Posterior vena cava (tissue), 2 donors: ENCODE results near the gene OST4. TPM values are rescaled to one million over a fixed set of nuclear protein-coding genes. Genes with fewer than 3 reads are reported as not detected.
"Not testable (repeated sequence)": the region's sequence is repeated elsewhere in the genome, so short reads cannot be mapped to it uniquely, and the experiment has no call there.

Experiments used
- DNase-seq: peaks from one replicate; pipeline ENCODE4 v3.0.0-alpha.2; 2020; ENCODE audit warnings: low spot score
- intact Hi-C, 2 donors: fragments of 100-400 bp; cut with DNase I; formaldehyde crosslinking; loops; one replicate each; pipeline versions ENCODE4 v1.14.1 to v1.14.2; 2022 to 2023
- total RNA-seq, 2 donors: library from RNA; stranded (reverse); fragmentation: NEBNext Ultra II Directional; extraction: Animal tissue kit (Norgen Biotek cat#: 25700); gene quantifications; one replicate each; pipeline ENCODE4 v1.2.1, GENCODE V29; 2021
- donor health status: DM: yes; HTN: yes; CAD: no.
- donor health status: DM: yes; HTN: yes; CAD: no.

Gene OST4
- total RNA-seq, 2 donors from 2014 or later, result 222 to 314 TPM

GRCh38 chr2:27083410-27084296 is 12.2 kb upstream of the OST4 start:
- intact Hi-C loops, result loop anchor here (5.0 to 10.0 kb wide), 2 partner anchors 49 to 121 kb away; partner anchors contain the start of gene TMEM214 (in 2 of the 2)
- DNase-seq, result peak; percentile 43

GRCh38 chr2:27082773-27083409 is 11.4 kb upstream of the OST4 start:
- intact Hi-C loops, result loop anchor here (5.0 to 10.0 kb wide), 2 partner anchors 48 to 121 kb away; partner anchors contain the start of gene TMEM214 (in 2 of the 2)
- no peak for DNase-seq

DNA sequence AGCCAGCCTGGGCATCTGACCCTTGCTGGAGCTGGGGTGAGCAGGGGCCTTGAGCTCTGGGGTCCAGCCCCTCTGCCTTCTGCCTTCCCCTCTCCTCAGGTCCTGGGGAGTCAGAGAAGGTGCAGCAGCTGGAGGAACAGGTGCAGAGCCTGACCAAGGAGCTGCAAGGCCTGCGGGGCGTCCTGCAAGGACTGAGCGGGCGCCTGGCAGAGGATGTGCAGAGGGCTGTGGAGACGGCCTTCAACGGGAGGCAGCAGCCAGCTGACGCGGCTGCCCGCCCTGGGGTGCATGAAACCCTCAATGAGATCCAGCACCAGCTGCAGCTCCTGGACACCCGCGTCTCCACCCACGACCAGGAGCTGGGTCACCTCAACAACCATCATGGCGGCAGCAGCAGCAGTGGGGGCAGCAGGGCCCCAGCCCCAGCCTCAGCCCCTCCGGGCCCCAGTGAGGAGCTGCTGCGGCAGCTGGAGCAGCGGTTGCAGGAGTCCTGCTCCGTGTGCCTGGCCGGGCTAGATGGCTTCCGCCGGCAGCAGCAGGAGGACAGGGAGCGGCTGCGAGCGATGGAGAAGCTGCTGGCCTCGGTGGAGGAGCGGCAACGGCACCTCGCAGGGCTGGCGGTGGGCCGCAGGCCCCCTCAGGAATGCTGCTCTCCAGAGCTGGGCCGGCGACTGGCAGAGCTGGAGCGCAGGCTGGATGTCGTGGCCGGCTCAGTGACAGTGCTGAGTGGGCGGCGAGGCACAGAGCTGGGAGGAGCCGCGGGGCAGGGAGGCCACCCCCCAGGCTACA is 10.7 kb upstream of the OST4 start:
- intact Hi-C loops, result loop anchor here (5.0 to 10.0 kb wide), 2 partner anchors 47 to 120 kb away; partner anchors contain the start of gene TMEM214 (in 2 of the 2)
- DNase-seq, result no peak

DNA sequence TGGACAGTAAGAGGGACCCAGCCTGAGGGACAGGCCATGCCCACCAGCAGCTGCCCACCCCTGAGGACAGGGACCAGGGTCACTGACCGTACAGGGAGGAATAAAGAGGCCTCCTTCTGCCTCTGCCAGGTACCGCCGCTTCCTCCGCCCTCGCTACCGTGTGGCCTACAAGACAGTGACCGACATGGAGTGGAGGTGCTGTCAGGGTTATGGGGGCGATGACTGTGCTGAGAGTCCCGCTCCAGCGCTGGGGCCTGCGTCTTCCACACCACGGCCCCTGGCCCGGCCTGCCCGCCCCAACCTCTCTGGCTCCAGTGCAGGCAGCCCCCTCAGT is 9.1 kb upstream of the OST4 start:
- DNase-seq, result peak; percentile 80
- intact Hi-C loops, result loop anchor here (5.0 to 10.0 kb wide), 2 partner anchors 46 to 118 kb away; partner anchors contain the start of gene TMEM214 (in 2 of the 2)

DNA sequence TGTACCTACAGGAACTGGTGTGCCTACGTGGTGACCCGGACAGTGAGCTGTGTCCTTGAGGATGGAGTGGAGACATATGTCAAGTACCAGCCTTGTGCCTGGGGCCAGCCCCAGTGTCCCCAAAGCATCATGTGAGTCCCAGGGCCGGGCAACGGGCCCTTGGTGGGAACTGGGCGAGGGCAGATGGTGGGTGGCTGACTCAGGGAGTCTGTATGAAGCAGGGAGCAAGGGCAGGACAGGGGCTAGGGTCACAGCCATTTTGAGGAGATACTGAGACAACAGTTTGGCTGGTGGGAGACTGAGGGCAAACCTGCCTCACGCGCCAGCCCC is 8.7 kb upstream of the OST4 start:
- DNase-seq, result peak; percentile 83
- intact Hi-C loops, result loop anchor here (5.0 to 10.0 kb wide), 2 partner anchors 45 to 118 kb away; partner anchors contain the start of gene TMEM214 (in 2 of the 2)

GRCh38 chr2:27079233-27080139 is 8.0 kb upstream of the OST4 start:
- intact Hi-C loops, result loop anchor here (5.0 to 10.0 kb wide), 2 partner anchors 45 to 117 kb away; partner anchors contain the start of gene TMEM214 (in 2 of the 2)
- no peak for DNase-seq

GRCh38 chr2:27078267-27079194 is 7.1 kb upstream of the OST4 start, which contains the start of gene EMILIN1:
Gene EMILIN1 (plus strand): TSS chr2:27078615. CDS start chr2:27079066, 451 bp downstream.
- peak; percentile 95 for DNase-seq
- intact Hi-C loops, result no loop called here

DNA sequence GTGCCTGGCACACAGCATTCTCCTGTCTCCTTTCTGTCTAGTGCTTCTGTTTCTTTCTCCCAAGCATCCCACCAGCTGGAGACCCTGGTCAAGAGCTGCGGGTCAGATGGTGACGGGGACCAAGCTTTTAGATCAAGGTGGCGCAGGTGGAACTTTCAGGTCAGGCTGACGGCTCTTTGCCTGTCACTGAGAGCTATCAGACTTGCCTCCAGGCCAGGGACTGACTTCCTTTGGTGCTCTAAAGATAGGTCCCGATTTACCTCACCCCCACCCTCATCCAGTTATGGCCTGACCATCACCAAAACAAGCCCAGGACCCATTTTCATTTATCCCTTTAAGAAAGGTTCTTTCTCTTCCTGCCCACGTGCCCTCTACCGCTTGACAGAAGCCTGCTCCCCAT is 5.8 kb upstream of the OST4 start:
- no peak for DNase-seq
- intact Hi-C loops, result no loop called here

DNA sequence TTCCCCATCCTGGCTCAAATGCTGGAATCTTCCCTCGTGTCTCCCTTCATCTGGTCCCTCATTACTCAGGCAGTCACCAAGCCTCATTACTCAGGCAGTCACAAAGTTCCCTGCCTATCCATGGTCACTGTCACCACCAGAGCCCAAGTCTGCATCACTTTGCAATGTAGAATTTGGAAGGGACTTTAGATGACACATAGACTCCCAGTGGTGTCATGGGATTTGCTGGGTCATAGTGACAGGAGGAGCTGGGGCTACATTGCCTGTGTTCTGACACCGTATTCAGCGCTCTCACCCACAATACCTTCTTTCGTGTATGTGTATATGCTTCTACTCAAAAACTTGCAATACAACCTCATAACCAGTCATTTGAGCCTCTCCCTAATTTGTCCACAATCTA is 4.9 kb upstream of the OST4 start:
- intact Hi-C loops, result no loop called here
- DNase-seq, result no peak

DNA sequence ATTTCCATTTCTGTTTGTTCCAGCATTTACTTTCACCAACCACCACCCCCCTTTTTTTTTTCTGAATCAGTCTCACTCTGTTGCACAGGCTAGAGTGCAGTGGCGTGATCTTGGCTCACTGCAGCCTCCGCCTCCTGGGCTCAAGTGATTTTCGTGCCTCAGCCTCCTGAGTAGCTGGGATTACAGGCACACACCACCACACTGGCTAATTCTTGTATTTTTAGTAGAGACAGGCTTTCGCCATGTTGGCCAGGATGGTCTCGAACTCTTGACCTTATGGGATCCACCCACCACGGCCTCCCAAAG is 4.1 kb upstream of the OST4 start:
- DNase-seq, intact Hi-C loops: not testable (repeated sequence)

DNA sequence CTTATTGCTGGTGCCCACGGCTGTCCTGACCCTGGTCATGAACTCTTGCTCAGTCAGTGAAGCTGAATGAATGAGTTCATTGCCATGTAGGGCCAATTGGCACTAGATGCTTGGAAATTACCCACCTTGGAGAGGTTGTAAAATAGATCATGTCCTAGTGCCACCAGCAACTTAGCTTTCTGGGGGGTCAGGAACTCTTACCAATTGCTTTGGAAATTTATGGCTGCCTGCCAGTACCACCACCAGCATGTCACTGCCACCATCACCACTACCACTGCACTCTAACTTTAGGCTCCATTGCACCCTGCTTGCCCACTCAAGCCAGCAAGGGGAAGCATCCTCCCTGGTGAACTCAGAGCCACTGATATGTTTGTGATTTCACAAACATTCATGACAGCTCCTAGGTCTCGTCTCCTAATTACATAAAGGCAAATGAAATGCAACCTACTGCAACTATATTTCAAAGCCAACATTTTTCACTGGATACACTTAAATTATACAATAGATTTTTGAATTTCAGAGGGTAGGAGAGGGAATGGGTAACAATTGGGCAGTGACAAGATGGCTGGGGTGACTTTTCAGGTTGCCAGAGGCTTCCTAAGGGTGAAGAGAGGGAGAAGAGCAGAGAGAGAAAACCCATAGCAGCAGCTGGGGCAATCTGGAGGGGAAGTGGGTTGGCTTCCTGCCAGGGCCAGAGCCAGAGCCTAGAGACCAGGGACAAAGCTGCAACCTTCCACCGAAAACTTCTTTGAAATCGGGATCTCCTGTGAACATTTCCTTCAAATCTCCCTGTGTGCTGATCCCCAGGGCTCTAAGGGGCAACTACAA is 3.5 kb upstream of the OST4 start:
- DNase-seq, result no peak
- intact Hi-C loops, result no loop called here

- DNase-seq, result no peak
- intact Hi-C loops, result no loop called here
These were observed 2.3 kb upstream of the OST4 start for GRCh38 chr2:27073782-27074181.

- intact Hi-C loops, result no loop called here
These were observed 1.5 kb upstream of the OST4 start for GRCh38 chr2:27072920-27073319.

DNA sequence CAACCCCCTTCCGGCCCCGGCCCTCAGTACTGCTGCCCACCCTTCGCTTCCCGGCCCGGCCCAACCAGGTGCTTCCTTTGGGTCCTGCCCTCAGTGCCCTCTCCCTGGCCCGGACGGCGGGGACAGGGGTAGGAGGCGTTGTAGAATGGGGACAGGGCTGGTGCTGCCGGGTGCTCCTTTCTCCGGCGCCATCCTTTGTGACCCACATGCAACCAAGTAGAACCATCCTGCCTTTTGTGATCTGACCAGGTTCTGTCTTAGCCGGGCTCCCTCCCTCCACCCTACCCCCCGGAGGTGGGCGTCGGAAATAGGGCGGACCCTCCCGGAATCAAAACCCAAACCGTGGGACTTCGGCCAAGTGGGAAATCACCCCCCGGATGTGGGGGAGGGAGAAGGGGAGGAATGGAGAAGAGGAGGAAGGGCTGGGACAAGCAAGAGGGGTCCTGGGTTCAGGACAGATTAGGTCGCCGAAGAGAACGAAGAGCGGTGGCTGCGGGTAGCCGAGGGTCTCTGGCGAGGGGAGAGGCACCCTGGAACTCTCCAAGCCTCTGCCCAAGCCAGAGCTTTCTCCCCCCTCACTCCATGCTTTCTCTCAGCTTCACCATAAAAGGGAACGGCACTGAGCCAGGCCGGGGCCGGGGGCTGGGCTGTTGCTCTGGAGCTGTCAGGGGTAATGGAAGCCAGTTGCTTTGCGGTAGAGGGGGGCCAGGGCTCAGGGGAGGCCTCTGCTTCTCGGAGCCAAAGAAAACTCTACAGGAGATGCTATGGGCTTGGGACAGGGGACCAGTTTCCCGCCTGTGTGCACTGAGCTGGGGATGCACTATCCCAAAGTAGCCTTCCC is 756 bp upstream of the OST4 start:
- intact Hi-C loops, result no loop called here
- DNase-seq, result no peak

More at GRCh38 chr2:27072920-27073319, 1.5 kb upstream of the OST4 start:
- DNase-seq, result no peak

DNA sequence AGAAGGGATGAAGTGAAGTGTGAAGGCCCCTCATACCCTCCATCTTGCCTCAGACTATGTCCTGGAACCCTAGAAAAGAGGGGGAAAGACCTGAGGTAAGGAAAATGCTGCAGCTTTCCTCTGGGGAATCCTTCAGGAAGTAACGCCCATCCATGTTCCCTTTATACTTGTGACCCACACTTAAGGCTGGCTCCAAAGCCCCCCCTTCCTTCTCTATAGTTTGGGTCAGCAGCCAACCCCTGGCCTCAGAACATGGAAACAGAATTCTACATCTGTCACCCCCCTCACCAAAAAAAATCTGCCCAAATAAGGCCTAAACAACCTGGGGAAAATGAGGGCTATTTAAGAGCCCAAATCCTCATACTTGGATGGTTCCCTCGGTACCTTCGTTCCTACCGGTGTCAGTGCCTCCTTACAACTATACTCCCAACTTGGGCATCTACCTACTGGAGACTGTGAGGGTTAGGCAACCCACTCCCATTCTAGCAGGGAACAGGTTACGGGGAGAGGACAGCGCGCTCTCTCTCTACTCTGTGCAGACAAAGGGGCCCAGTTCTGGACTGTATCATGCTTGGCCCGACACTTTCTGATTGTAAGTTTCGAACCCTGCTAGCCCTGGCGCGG is 689 bp downstream of the OST4 start:
- DNase-seq, result no peak
- intact Hi-C loops, result no loop called here
